ENCODE results near the gene NPR3.

DNA sequence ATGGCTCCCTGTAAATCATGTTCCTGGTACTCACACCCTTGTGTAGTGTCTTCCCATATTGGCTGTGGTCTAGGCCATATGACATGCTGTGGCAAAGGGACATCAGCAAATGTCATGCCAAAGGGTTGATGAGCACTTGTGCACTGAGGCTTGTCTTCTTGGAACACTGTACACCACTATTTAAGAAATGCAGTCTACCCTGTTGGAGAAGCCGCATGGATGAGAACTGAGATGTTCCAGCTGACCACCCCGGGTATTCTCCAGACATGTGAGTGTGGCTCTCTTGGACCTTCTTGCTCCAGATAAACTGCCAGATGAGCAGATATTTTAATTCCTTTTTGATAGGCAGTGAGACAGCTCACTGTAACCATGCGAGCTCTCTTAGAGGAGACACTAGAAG is 20.5 kb upstream of the NPR3 start:
- TF ChIP-seq, protein P1, sequence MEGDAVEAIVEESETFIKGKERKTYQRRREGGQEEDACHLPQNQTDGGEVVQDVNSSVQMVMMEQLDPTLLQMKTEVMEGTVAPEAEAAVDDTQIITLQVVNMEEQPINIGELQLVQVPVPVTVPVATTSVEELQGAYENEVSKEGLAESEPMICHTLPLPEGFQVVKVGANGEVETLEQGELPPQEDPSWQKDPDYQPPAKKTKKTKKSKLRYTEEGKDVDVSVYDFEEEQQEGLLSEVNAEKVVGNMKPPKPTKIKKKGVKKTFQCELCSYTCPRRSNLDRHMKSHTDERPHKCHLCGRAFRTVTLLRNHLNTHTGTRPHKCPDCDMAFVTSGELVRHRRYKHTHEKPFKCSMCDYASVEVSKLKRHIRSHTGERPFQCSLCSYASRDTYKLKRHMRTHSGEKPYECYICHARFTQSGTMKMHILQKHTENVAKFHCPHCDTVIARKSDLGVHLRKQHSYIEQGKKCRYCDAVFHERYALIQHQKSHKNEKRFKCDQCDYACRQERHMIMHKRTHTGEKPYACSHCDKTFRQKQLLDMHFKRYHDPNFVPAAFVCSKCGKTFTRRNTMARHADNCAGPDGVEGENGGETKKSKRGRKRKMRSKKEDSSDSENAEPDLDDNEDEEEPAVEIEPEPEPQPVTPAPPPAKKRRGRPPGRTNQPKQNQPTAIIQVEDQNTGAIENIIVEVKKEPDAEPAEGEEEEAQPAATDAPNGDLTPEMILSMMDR (IDR thresholded peaks at IDR 0.05), result no peak
- TF ChIP-seq POLR2A (IDR thresholded peaks at IDR 0.05), result no peak
